ENCODE data around the gene IFNGR1.

Gene IFNGR1

GRCh38 chr6:137157601-137158000 is 61.6 kb downstream of the IFNGR1 start:
- WGBS, 2 experiments = 96 to 99% methylated on average over 4 of the region's 4 CpGs
- no peaks in the 10 kb centered on the region for H3K27me3 ChIP-seq (ENCODE audit: control insufficient read depth, insufficient read depth, low read length, poor library complexity, severe bottlenecking)
- H3K36me3 ChIP-seq (ENCODE audit: control insufficient read depth, insufficient read depth, low read length) = no peaks in the 10 kb centered on the region
- H3K27ac ChIP-seq (ENCODE audit: insufficient read depth, low read depth, low read length, poor library complexity, severe bottlenecking) = no peak overlapping the region
- no peaks in the 10 kb centered on the region for H3K9me3 ChIP-seq (ENCODE audit: control insufficient read depth, low read length)
- no peak overlapping the region for H3K4me3 ChIP-seq (ENCODE audit: insufficient read depth, low read depth, low read length)
- no peaks in the 10 kb centered on the region for H3K4me1 ChIP-seq (ENCODE audit: control insufficient read depth, insufficient read depth, low read length)

GRCh38 chr6:137156650-137157049 is 62.5 kb downstream of the IFNGR1 start:
- no peaks in the 10 kb centered on the region for H3K36me3 ChIP-seq (ENCODE audit: control insufficient read depth, insufficient read depth, low read length)
- no peaks in the 10 kb centered on the region for H3K27me3 ChIP-seq (ENCODE audit: control insufficient read depth, insufficient read depth, low read length, poor library complexity, severe bottlenecking)
- no peak overlapping the region for H3K27ac ChIP-seq (ENCODE audit: insufficient read depth, low read depth, low read length, poor library complexity, severe bottlenecking)
- H3K4me3 ChIP-seq (ENCODE audit: insufficient read depth, low read depth, low read length) = no peak overlapping the region
- WGBS, 2 experiments = 91 to 94% methylated on average over 1 of the region's 1 CpG
- H3K4me1 ChIP-seq (ENCODE audit: control insufficient read depth, insufficient read depth, low read length) = no peaks in the 10 kb centered on the region
- H3K9me3 ChIP-seq (ENCODE audit: control insufficient read depth, low read length) = no peaks in the 10 kb centered on the region

DNA sequence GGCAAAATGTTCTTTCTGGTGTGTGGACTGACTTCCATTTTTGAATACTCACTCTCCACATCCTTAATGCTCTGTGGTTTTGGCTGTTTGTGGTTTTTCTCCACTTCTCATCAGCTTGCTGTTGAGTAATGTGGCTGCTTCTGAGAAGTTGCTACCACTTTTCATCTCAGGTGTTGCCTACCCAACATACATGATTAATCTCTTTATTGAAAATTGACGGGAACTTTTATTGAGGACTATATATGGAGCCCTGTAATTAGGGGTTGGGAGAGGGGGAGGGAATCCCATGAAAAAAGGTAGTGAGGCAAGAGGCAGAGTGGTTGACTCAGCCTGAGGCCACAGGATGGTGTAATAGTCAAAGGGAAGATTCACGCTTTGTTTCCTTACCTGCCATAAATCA is 63.4 kb downstream of the IFNGR1 start:
- Histone ChIP-seq H3K27me3 (ENCODE audit: control insufficient read depth, insufficient read depth, low read length, poor library complexity, severe bottlenecking) (no peaks in the 10 kb centered on the region), H3K9me3 (ENCODE audit: control insufficient read depth, low read length) (no peaks in the 10 kb centered on the region), H3K4me3 (ENCODE audit: insufficient read depth, low read depth, low read length) (no peak overlapping the region), H3K27ac (ENCODE audit: insufficient read depth, low read depth, low read length, poor library complexity, severe bottlenecking) (no peak overlapping the region), H3K4me1 (ENCODE audit: control insufficient read depth, insufficient read depth, low read length) (no peaks in the 10 kb centered on the region), H3K36me3 (ENCODE audit: control insufficient read depth, insufficient read depth, low read length) (no peaks in the 10 kb centered on the region)
- WGBS, 2 experiments = 93 to 97% methylated on average over 2 of the region's 2 CpGs

DNA sequence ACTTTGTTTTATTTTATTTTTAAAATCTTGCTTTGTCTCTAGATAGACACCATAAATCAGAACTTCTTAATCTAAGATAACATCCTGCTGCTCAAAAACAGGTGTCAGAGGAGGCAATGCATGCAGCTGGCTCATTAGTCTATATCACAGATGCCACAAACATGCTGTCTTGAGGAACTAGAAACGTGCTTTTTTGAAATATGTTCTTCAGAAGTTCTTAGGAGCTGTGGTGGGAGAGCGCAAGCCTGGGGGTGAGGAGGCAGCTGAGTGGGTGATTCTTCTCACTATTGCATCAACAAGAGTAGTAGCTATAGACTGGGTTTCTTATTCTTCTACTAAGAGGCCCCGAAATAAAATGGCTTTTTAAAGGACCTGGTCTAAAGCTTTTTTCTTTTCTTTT is 69.1 kb downstream of the IFNGR1 start:
- Histone ChIP-seq H3K4me1 (ENCODE audit: control insufficient read depth, insufficient read depth, low read length) (no peaks in the 10 kb centered on the region), H3K36me3 (ENCODE audit: control insufficient read depth, insufficient read depth, low read length) (no peaks in the 10 kb centered on the region)
- 79 to 86% methylated on average over 2 to 3 of the region's 3 CpGs for WGBS, 2 experiments

GRCh38 chr6:137149035-137149393 is 70.2 kb downstream of the IFNGR1 start:
- Histone ChIP-seq H3K27ac (ENCODE audit: insufficient read depth, low read depth, low read length, poor library complexity, severe bottlenecking) (no peak overlapping the region), H3K27me3 (ENCODE audit: control insufficient read depth, insufficient read depth, low read length, poor library complexity, severe bottlenecking) (no peaks in the 10 kb centered on the region), H3K36me3 (ENCODE audit: control insufficient read depth, insufficient read depth, low read length) (no peaks in the 10 kb centered on the region), H3K4me1 (ENCODE audit: control insufficient read depth, insufficient read depth, low read length) (no peaks in the 10 kb centered on the region), H3K4me3 (ENCODE audit: insufficient read depth, low read depth, low read length) (no peak overlapping the region), H3K9me3 (ENCODE audit: control insufficient read depth, low read length) (no peaks in the 10 kb centered on the region)
- WGBS, 2 experiments = 91 to 96% methylated on average over 1 of the region's 1 CpG

More for the DNA sequence above, 69.1 kb downstream of the IFNGR1 start:
- no peaks in the 10 kb centered on the region for H3K27me3 ChIP-seq (ENCODE audit: control insufficient read depth, insufficient read depth, low read length, poor library complexity, severe bottlenecking)
- H3K4me3 ChIP-seq (ENCODE audit: insufficient read depth, low read depth, low read length) = no peak overlapping the region
- no peak overlapping the region for H3K27ac ChIP-seq (ENCODE audit: insufficient read depth, low read depth, low read length, poor library complexity, severe bottlenecking)
- H3K9me3 ChIP-seq (ENCODE audit: control insufficient read depth, low read length) = no peaks in the 10 kb centered on the region

DNA sequence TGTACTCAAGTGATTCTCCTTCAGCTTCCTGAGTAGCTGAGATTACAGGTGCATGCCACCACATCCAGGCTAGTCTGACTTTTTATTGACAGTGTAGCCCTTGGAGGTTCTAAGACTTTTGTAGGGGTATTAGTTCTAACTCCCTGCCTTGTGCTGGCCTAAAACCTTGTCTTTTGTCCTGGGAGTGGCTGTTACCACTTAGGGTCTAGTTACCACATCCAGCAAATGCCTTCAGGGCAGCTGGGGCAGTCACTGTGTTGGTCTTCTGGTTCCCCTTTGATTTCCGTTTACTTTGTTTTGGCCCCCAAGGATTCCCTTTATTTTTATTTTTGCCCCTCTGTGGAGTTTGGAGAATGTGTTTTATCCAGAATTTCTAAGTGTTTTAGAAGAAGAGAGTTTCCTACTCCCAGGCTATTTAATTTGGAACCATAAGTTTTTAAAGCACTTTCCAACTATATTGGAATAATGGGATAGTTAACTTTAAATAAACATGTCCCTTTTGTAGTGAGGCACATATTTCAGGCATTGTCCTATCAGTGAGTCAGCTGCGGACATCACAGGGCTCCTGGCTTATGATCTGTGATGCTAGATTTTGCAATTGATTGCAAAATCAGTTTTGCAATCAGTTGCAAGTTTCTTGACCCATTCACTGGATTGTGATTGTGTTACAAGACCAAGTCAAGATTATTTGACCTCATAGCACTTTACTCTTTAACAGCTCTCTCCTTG is 70.7 kb downstream of the IFNGR1 start:
- H3K36me3 ChIP-seq (ENCODE audit: control insufficient read depth, insufficient read depth, low read length) = no peaks in the 10 kb centered on the region
- H3K27ac ChIP-seq (ENCODE audit: insufficient read depth, low read depth, low read length, poor library complexity, severe bottlenecking) = no peak overlapping the region
- H3K4me3 ChIP-seq (ENCODE audit: insufficient read depth, low read depth, low read length) = no peak overlapping the region
- 84 to 85% methylated on average over 2 of the region's 2 CpGs for WGBS, 2 experiments
- H3K9me3 ChIP-seq (ENCODE audit: control insufficient read depth, low read length) = no peaks in the 10 kb centered on the region
- no peaks in the 10 kb centered on the region for H3K27me3 ChIP-seq (ENCODE audit: control insufficient read depth, insufficient read depth, low read length, poor library complexity, severe bottlenecking)
- no peaks in the 10 kb centered on the region for H3K4me1 ChIP-seq (ENCODE audit: control insufficient read depth, insufficient read depth, low read length)
